Thoracic aorta (tissue), 2 donors: Measurements from ENCODE around the gene NCAPG2. TPM values are rescaled to one million over a fixed set of nuclear protein-coding genes. Genes with fewer than 3 reads are reported as not detected.

Source experiments
- ATAC-seq: fragments of 150-250 bp; one replicate; pipeline ENCODE4 v1.8.0; 2017; ENCODE audit warnings: low read depth; ENCODE audit not compliant: insufficient number of reproducible peaks, low FRiP score
- DNase-seq: peaks from one replicate; pipeline ENCODE4 v3.0.0-alpha.2; 2020; ENCODE audit warnings: low spot score
- H3K27ac ChIP-seq, 2 donors: fragments of 200-600 bp; sonication (generic); 1 replicate in 1 of 2; 2 replicates in 1 of 2; pipeline ENCODE4 v1.5.1; 2016; ENCODE audit warnings: mild to moderate bottlenecking in 2 of 2, moderate library complexity in 2 of 2
- H3K27me3 ChIP-seq: fragments of 200-600 bp; sonication (generic); replicated peaks from 2 replicates; pipeline ENCODE4 v1.6.0; 2016; ENCODE audit warnings: mild to moderate bottlenecking; ENCODE audit not compliant: insufficient read depth
- H3K36me3 ChIP-seq: fragments of 200-600 bp; sonication (generic); one replicate; pipeline ENCODE4 v1.5.1; 2016
- H3K4me1 ChIP-seq, 2 donors: fragments of 200-600 bp; sonication (generic); 1 replicate in 1 of 2; 2 replicates in 1 of 2; pipeline versions ENCODE4 v1.5.1 to v1.6.0; 2016; ENCODE audit warnings: low read depth in 2 of 2, mild to moderate bottlenecking in 1 of 2; ENCODE audit not compliant: control insufficient read depth in 1 of 2
- H3K4me3 ChIP-seq: fragments of 200-600 bp; sonication (generic); 2 replicates; pipeline ENCODE4 v1.5.1; 2016; ENCODE audit warnings: mild to moderate bottlenecking
- H3K9me3 ChIP-seq: fragments of 200-600 bp; sonication (generic); 2 replicates; pipeline ENCODE4 v1.5.1; 2016
- total RNA-seq, 2 donors: library from RNA; depleted of rRNA; stranded (reverse); fragments of >200 nt; gene quantifications; one replicate each; pipeline versions ENCODE4 v1.1.0 to v1.2.3, GENCODE V29; 2016
- TF ChIP-seq, protein P1 (sequence below): fragments of 200-600 bp; sonication (generic); IDR thresholded peaks from one replicate; pipeline ENCODE4 v1.5.1; 2019; ENCODE audit warnings: antibody characterized with exemption

NCAPG2 gene
- total RNA-seq, 2 donors from 2014 or later: 4.1 to 8.4 TPM

DNA sequence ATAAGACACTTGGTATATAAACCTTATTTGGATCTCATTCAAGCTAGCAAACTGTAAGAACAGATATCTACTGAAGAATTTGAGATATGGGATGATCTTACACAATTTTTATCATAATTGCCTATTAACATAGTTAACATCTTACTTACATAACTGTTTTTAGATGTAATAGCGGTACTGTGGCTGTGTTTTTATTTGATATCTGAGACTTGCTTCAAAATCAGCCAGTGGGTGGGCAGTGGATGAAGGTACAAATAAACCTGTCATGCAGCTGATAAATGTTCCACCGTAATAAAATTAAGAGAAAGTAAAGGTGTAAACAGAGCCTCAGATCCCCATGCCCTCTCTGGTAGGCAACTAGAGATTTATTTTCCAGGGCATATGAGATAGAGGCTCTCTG, 88.6 kb downstream of the NCAPG2 start:
- no peaks in the 10 kb centered on the region for H3K27me3 ChIP-seq
- ATAC-seq (no peak), DNase-seq (no peak)
- peaks cover 0 to 3% of the 10 kb centered on the region in 2 donors for H3K4me1 ChIP-seq
- no peaks in the 10 kb centered on the region for H3K9me3 ChIP-seq
- H3K4me3 ChIP-seq: no peak overlapping the region
- H3K36me3 ChIP-seq: no peaks in the 10 kb centered on the region
- TF ChIP-seq, protein P1, sequence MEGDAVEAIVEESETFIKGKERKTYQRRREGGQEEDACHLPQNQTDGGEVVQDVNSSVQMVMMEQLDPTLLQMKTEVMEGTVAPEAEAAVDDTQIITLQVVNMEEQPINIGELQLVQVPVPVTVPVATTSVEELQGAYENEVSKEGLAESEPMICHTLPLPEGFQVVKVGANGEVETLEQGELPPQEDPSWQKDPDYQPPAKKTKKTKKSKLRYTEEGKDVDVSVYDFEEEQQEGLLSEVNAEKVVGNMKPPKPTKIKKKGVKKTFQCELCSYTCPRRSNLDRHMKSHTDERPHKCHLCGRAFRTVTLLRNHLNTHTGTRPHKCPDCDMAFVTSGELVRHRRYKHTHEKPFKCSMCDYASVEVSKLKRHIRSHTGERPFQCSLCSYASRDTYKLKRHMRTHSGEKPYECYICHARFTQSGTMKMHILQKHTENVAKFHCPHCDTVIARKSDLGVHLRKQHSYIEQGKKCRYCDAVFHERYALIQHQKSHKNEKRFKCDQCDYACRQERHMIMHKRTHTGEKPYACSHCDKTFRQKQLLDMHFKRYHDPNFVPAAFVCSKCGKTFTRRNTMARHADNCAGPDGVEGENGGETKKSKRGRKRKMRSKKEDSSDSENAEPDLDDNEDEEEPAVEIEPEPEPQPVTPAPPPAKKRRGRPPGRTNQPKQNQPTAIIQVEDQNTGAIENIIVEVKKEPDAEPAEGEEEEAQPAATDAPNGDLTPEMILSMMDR: no peak
- no peak overlapping the region for H3K27ac ChIP-seq

DNA sequence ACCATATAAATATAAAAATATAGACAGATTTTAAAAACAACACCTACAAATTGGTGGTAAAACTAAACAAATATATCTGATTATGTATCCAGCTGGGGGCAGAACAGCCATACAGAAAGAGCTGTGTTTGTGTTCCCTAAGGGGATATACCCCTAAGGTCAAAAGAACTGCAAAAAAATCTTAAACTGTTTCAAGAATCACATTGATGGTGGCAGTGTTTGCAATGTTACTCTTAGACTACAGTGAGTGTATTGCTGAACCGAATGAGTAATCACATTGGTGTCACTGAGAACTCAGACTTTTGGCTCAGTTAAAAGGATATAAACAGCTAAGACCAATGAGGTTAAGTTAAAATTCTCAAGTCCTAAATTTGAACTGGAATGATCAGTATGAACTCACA, 89.9 kb downstream of the NCAPG2 start:
- no peaks in the 10 kb centered on the region for H3K27me3 ChIP-seq
- no peaks in the 10 kb centered on the region for H3K9me3 ChIP-seq
- no peak for ATAC-seq
- TF ChIP-seq, protein P1: no peak
- H3K4me1 ChIP-seq: peaks cover 0 to 3% of the 10 kb centered on the region in 2 donors
- no peaks in the 10 kb centered on the region for H3K36me3 ChIP-seq
- no peak overlapping the region for H3K4me3 ChIP-seq
- no peak for DNase-seq
- no peak overlapping the region for H3K27ac ChIP-seq

DNA sequence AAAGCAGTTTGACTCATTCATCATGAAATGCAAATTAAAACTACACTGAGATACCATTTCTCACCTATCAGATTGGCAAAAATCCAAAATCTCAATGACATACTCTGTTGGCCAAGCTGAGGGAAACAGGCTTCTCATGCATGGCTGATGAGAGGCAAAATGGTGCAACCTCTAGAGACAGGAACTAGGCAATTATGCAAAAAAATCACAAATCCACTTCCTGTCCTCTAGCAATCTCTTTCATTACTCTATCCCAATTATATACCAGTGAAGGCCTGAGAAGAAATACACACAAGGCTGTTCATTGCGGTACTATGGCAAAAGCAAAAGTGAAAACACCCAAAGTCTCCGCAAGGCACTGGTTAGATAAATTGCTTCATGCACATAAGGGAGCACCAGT, 91.1 kb downstream of the NCAPG2 start:
- ATAC-seq (no peak), DNase-seq (no peak)
- H3K4me3 ChIP-seq: no peak overlapping the region
- no peaks in the 10 kb centered on the region for H3K9me3 ChIP-seq
- TF ChIP-seq, protein P1: no peak
- H3K36me3 ChIP-seq: no peaks in the 10 kb centered on the region
- peaks cover 0 to 3% of the 10 kb centered on the region in 2 donors for H3K4me1 ChIP-seq
- H3K27ac ChIP-seq: no peak overlapping the region
- H3K27me3 ChIP-seq: no peaks in the 10 kb centered on the region

DNA sequence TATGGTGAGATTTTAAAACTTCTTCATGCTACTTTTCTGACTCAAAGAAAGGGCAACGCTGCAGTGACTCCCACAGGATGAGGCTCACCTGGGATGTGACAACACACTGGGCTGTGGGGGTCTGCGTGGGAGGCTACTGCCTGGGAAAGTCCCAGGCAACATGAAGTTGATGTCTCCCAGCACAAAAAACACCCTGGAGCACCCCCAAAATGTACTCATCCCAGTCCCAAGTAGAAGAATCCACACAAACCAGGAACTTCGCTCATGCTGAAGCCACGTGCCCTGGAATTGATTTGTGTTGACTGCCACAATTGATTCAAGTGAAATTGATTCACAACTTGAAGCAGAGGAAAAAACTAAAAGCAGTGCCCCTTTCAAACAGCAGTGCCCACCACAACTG, 92.1 kb downstream of the NCAPG2 start:
- Histone ChIP-seq H3K4me1 (peaks cover 0 to 3% of the 10 kb centered on the region in 2 donors), H3K27ac (no peak overlapping the region), H3K27me3 (no peaks in the 10 kb centered on the region), H3K4me3 (no peak overlapping the region), H3K36me3 (no peaks in the 10 kb centered on the region), H3K9me3 (no peaks in the 10 kb centered on the region)
- ATAC-seq (no peak), DNase-seq (no peak)
- TF ChIP-seq, protein P1: no peak

DNA sequence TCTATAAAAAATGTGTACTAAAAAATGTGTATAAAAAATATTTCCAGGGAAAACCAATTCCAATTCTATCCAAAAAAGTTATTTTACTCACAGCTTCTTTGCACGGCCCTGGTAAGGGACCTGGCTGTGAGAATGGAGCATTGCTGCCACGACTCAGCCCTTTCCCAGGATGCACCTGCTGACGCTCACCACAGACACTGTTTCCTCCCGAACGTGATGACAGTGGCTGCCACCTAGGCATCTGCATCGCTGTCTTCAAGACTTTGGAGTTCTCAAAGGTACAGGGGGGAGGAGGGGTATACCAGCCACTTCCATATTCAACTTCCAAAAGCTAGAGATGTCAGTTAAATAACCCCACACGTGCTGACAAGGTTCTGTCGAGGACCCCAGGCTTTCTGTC, 93.1 kb downstream of the NCAPG2 start:
- no peak for ATAC-seq
- Histone ChIP-seq H3K27ac (no peak overlapping the region), H3K27me3 (no peaks in the 10 kb centered on the region), H3K36me3 (no peaks in the 10 kb centered on the region), H3K9me3 (no peaks in the 10 kb centered on the region), H3K4me1 (peaks cover 0 to 3% of the 10 kb centered on the region in 2 donors), H3K4me3 (no peak overlapping the region)
- TF ChIP-seq, protein P1: no peak
- no peak for DNase-seq
